Common myeloid progenitor, CD34-positive (primary cell): ENCODE measurements around the gene SSBP3.

ENCODE experiments used
- CTCF ChIA-PET: fragments of 350-600 bp; sonication (Branson Sonifier 250); formaldehyde crosslinking; loops from one replicate; lab custom pipeline; 2021; ENCODE audit warnings: antibody characterized with exemption; lab: Charles Lee
- POLR2A ChIA-PET: fragments of 350-600 bp; sonication (Branson Sonifier 250); formaldehyde crosslinking; loops from one replicate; lab custom pipeline; 2021; ENCODE audit warnings: antibody characterized with exemption; lab: Charles Lee
- DNase-seq, 3 donors: peaks; one replicate each; pipeline versions ENCODE4 v3.0.0 to v3.0.0-alpha.2; 2013
- H3K27ac ChIP-seq, 2 experiments: 1 replicate in 1 of 2; 2 replicates in 1 of 2; pipeline ENCODE4 v1.7.0; 2013; ENCODE audit warnings: inconsistent platforms in 2 of 2, low read length in 2 of 2, mild to moderate bottlenecking in 2 of 2, low read depth in 1 of 2, moderate library complexity in 1 of 2; ENCODE audit not compliant: severe bottlenecking in 2 of 2, insufficient read depth in 1 of 2, poor library complexity in 1 of 2
- H3K27me3 ChIP-seq, 5 experiments: replicated peaks in 2 of 5; 1 replicate in 3 of 5; 2 replicates in 2 of 5; pipeline versions ENCODE4 v1.6.1 to v1.7.0; 2013; ENCODE audit warnings: low read length in 4 of 5, mild to moderate bottlenecking in 2 of 5, moderate library complexity in 2 of 5, inconsistent platforms in 1 of 5; ENCODE audit not compliant: insufficient read depth in 5 of 5, control insufficient read depth in 4 of 5
- H3K36me3 ChIP-seq, 4 experiments: 1 replicate in 2 of 4; 2 replicates in 2 of 4; pipeline versions ENCODE4 v1.6.1 to v1.7.0; 2013; ENCODE audit warnings: low read length in 3 of 4, control low read depth in 1 of 4, mild to moderate bottlenecking in 1 of 4; ENCODE audit not compliant: control insufficient read depth in 4 of 4, insufficient read depth in 4 of 4
- H3K4me1 ChIP-seq, 4 experiments: 1 replicate in 3 of 4; 2 replicates in 1 of 4; pipeline versions ENCODE4 v1.6.1 to v1.7.1; 2013; ENCODE audit warnings: low read length in 3 of 4, mild to moderate bottlenecking in 3 of 4, control low read depth in 1 of 4, inconsistent platforms in 1 of 4, moderate library complexity in 1 of 4; ENCODE audit not compliant: control insufficient read depth in 4 of 4, insufficient read depth in 4 of 4; ENCODE audit errors: control extremely low read depth in 1 of 4
- H3K4me3 ChIP-seq, 7 experiments: 1 replicate in 4 of 7; 2 replicates in 3 of 7; pipeline versions ENCODE4 v1.5.1 to v1.7.0; 2013; ENCODE audit warnings: mild to moderate bottlenecking in 7 of 7, low read length in 6 of 7, moderate library complexity in 6 of 7, inconsistent platforms in 2 of 7, low read depth in 2 of 7, control low read depth in 1 of 7; ENCODE audit not compliant: insufficient read depth in 4 of 7, control insufficient read depth in 1 of 7; ENCODE audit errors: extremely low read depth in 1 of 7
- H3K9me3 ChIP-seq, 5 experiments: 1 replicate in 4 of 5; 2 replicates in 1 of 5; pipeline versions ENCODE4 v1.6.1 to v1.7.1; 2013; ENCODE audit warnings: low read length in 4 of 5, mild to moderate bottlenecking in 2 of 5, inconsistent platforms in 1 of 5, low read depth in 1 of 5, moderate library complexity in 1 of 5; ENCODE audit not compliant: control insufficient read depth in 4 of 5, insufficient read depth in 2 of 5; ENCODE audit errors: control extremely low read depth in 1 of 5
- WGBS: methylation state at CpG from one replicate; pipeline ENCODE4 v1.1.5; 2013; ENCODE audit not compliant: insufficient coverage; 5-methylcytosine and 5-hydroxymethylcytosine counted together

SSBP3 gene

GRCh38 chr1:54332781-54333585 lies 73.2 kb downstream of the SSBP3 start:
- Histone ChIP-seq H3K4me3 (no peak overlapping the region), H3K27me3 (no peaks in the 10 kb centered on the region), H3K36me3 (peaks cover 0 to 55% (median 17%) of the 10 kb centered on the region in 4 experiments), H3K27ac (no peak overlapping the region), H3K4me1 (peaks cover 2 to 37% (median 26%) of the 10 kb centered on the region in 4 experiments), H3K9me3 (no peaks in the 10 kb centered on the region)
- ChIA-PET POLR2A (no interaction called here), CTCF (interaction anchor here (1.1 to 3.5 kb wide), 4 partner anchors 8 to 29 kb away, joined by 3 to 10 read pairs (median 5); no protein-coding TSS in a partner anchor)
- DNase-seq: peak in 2 of 3 donors; percentile 42 to 50
- 95% methylated on average over 20 of the region's 21 CpGs for WGBS

GRCh38 chr1:54331843-54332463 lies 74.2 kb downstream of the SSBP3 start:
- DNase-seq: no peak
- POLR2A ChIA-PET: no interaction called here
- Histone ChIP-seq H3K9me3 (no peaks in the 10 kb centered on the region), H3K4me1 (peaks cover 2 to 36% (median 25%) of the 10 kb centered on the region in 4 experiments), H3K27me3 (no peaks in the 10 kb centered on the region), H3K36me3 (peaks cover 0 to 59% (median 17%) of the 10 kb centered on the region in 4 experiments), H3K27ac (no peak overlapping the region), H3K4me3 (no peak overlapping the region)
- CTCF ChIA-PET: interaction anchor here (0.7 to 3.5 kb wide), 6 partner anchors 9 to 50 kb away, joined by 3 to 10 read pairs (median 4); no protein-coding TSS in a partner anchor
- 100% methylated on average over 3 of the region's 3 CpGs for WGBS

GRCh38 chr1:54331091-54331772 lies 75.0 kb downstream of the SSBP3 start:
- POLR2A ChIA-PET: no interaction called here

GRCh38 chr1:54329312-54330003 lies 76.7 kb downstream of the SSBP3 start:
- WGBS: 93% methylated on average over 3 of the region's 5 CpGs
- Histone ChIP-seq H3K9me3 (no peaks in the 10 kb centered on the region), H3K27ac (no peak overlapping the region), H3K4me1 (peaks cover 2 to 30% (median 20%) of the 10 kb centered on the region in 4 experiments), H3K27me3 (no peaks in the 10 kb centered on the region), H3K4me3 (no peak overlapping the region), H3K36me3 (peaks cover 0 to 50% (median 7%) of the 10 kb centered on the region in 4 experiments)
- DNase-seq: no peak
- ChIA-PET CTCF (interaction anchor here (0.5 to 1.1 kb wide), 2 partner anchors 31 to 76 kb away, joined by 3 to 4 read pairs; no protein-coding TSS in a partner anchor), POLR2A (no interaction called here)

More at GRCh38 chr1:54331091-54331772, 75.0 kb downstream of the SSBP3 start:
- H3K27me3 ChIP-seq: no peaks in the 10 kb centered on the region
- no peak overlapping the region for H3K4me3 ChIP-seq
- peak in 2 of 3 donors; percentile 36 to 44 for DNase-seq
- peaks cover 0 to 54% (median 14%) of the 10 kb centered on the region in 4 experiments for H3K36me3 ChIP-seq
- 64% methylated on average over 7 of the region's 12 CpGs for WGBS
- CTCF ChIA-PET: interaction anchor here (0.7 to 1.3 kb wide), 4 partner anchors 9 to 50 kb away, joined by 3 to 4 read pairs (median 3); no protein-coding TSS in a partner anchor
- no peaks in the 10 kb centered on the region for H3K9me3 ChIP-seq
- H3K4me1 ChIP-seq: peaks cover 2 to 31% (median 25%) of the 10 kb centered on the region in 4 experiments
- no peak overlapping the region for H3K27ac ChIP-seq

- peaks cover 0 to 48% (median 10%) of the 10 kb centered on the region in 4 experiments for H3K36me3 ChIP-seq
- CTCF ChIA-PET: interaction anchor here (1.1 kb wide), 1 partner anchor 74 kb away, joined by 3 read pairs; no protein-coding TSS in a partner anchor
These were observed 78.0 kb downstream of the SSBP3 start for GRCh38 chr1:54328066-54328636.

GRCh38 chr1:54327386-54328065 lies 78.7 kb downstream of the SSBP3 start:
- H3K27ac ChIP-seq: no peak overlapping the region
- CTCF ChIA-PET: no interaction called here

More at GRCh38 chr1:54328066-54328636, 78.0 kb downstream of the SSBP3 start:
- Histone ChIP-seq H3K9me3 (no peaks in the 10 kb centered on the region), H3K27me3 (no peaks in the 10 kb centered on the region), H3K4me3 (no peak overlapping the region), H3K27ac (no peak overlapping the region), H3K4me1 (peaks cover 2 to 30% (median 20%) of the 10 kb centered on the region in 4 experiments)
- DNase-seq: no peak
- WGBS: 99% methylated on average over 11 of the region's 12 CpGs
- POLR2A ChIA-PET: no interaction called here

More at GRCh38 chr1:54327386-54328065, 78.7 kb downstream of the SSBP3 start:
- no peaks in the 10 kb centered on the region for H3K27me3 ChIP-seq
- 97% methylated on average over 6 of the region's 14 CpGs for whole genome bisulfite sequencing
- POLR2A ChIA-PET: no interaction called here
- no peaks in the 10 kb centered on the region for H3K9me3 ChIP-seq
- H3K4me3 ChIP-seq: no peak overlapping the region
- no peak for DNase-seq
- H3K4me1 ChIP-seq: peaks cover 2 to 23% (median 15%) of the 10 kb centered on the region in 4 experiments
- peaks cover 0 to 42% (median 10%) of the 10 kb centered on the region in 4 experiments for H3K36me3 ChIP-seq
